Embryonic facial prominence (tissue), 1 donor: Measurements from ENCODE around the gene CDR2.
"Not testable (repeated sequence)": the region's sequence is repeated elsewhere in the genome, so short reads cannot be mapped to it uniquely, and the experiment has no call there.

Source experiments
- DNase-seq: peaks from one replicate; pipeline ENCODE4 v3.0.0-alpha.2; 2016; ENCODE audit errors: extremely low spot score

The CDR2 gene

GRCh38 chr16:22352723-22353122 lies 21.7 kb downstream of the CDR2 start:
- no peak for DNase-seq

DNA sequence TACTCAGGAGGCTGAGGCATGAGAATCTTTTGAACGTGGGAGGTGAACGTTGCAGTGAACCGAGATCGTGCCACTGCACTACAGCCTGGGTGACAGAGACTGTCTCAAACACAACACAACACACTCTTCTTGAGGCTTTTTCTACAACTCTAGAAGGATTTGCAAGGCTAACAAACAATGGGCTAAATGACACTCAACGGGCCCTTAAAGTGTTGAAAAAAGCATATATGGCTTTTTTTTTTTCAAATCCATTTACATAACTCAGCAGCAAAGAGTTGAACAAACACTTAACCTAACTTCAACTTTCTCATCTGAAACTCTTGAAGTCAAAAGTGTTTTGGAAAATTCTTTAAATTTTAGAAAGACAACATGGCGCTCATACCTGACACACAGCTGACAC lies 22.3 kb downstream of the CDR2 start:
- DNase-seq = no peak

GRCh38 chr16:22351017-22351416 lies 23.4 kb downstream of the CDR2 start:
- not testable (repeated sequence) for DNase-seq

DNA sequence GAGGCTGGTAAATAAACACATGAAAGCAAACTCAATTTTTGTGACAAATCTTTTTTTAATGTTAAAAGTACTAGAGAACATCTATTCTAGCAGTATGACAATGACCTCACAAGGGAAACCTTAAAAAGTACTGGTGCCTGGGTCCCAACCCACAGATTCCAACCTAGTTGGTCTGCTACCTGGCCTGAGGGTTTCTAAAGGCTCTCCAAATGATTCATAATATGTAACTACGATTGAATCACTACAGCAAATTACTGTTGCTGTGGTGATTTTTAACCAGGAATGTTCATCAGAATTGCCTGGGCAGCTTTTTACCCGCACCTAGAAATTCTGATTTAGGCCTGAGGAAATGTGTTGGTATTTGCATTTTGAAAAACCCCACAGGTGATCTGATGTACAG lies 26.1 kb downstream of the CDR2 start:
- DNase-seq = no peak

- no peak for DNase-seq
Observed at GRCh38 chr16:22347100-22347820, 27.2 kb downstream of the CDR2 start.

DNA sequence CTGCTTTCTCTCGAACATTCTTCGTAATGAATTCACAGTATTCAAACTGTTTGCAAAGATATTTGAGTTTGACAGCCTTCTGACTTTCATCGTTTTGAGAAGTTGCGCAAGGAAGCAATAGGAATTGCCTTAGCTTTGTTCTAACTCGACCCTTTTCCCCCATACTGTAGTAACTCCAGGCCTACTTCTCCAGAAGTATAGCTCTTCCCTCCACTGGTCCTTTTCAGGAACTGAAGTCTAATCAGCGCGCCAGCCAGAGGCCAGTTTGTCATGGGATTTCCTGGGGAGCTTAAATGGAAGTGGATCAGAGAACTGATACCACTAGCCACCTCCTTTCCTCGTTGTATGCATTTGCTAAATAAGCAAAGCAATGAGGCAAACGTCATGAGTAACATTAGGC lies 27.9 kb downstream of the CDR2 start:
- no peak for DNase-seq

- DNase-seq = no peak
Observed at GRCh38 chr16:22342082-22342481, 32.3 kb downstream of the CDR2 start.

GRCh38 chr16:22340945-22341344 lies 33.5 kb downstream of the CDR2 start:
- no peak for DNase-seq

DNA sequence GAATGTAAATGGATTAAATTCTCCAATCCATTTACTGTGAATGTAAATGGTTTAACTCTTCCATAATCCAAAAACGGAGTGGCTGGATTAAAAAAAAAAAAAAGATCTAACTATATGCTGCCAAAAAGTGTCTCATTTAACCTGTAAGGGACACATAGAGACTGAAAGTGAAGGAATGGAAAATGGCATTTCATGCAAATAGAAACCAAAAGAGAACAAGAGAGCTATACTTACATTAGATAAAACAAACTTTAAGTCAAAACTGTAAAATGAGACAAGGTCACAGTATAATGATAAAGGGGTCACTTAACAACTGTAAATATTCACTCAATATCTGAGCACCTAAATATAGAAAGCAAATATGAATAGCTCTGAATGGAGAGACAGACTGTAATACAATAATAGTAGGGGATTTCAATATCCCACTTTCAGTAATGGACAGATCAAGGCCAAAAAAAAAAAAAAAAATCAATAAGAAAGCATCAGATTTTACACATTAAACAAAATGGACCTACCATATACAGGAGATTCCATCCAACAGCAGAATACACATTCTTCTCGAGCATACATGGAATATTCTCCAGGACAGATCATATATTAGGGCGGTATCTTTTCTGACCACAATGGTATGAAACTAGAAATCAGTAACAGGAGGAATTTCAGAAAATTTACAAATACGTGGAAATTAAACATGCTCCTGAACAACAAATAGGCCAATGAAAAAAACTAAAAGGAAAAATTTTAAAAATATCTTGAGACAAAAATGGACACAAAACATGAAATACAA lies 36.4 kb downstream of the CDR2 start:
- no peak for DNase-seq

DNA sequence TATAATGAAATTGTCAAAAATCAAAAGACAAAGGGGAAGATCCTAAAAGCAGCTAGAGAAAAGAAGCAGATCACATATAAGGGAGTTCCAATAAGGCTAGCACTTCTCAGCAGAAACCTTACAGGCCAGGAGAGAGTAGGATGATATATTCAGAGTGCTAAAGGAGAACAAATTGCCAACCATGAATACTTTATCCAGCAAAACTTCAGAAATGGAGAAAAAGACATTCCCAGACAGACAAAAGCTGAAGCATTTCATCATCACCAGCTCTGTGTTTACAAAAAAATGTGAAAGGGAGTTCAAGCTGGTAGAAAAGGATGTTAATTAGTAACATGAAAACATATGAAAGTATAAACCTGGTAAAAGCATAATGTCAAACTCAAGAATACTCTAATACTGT lies 37.4 kb downstream of the CDR2 start:
- DNase-seq = no peak

GRCh38 chr16:22336581-22336980 lies 37.8 kb downstream of the CDR2 start:
- DNase-seq = no peak

DNA sequence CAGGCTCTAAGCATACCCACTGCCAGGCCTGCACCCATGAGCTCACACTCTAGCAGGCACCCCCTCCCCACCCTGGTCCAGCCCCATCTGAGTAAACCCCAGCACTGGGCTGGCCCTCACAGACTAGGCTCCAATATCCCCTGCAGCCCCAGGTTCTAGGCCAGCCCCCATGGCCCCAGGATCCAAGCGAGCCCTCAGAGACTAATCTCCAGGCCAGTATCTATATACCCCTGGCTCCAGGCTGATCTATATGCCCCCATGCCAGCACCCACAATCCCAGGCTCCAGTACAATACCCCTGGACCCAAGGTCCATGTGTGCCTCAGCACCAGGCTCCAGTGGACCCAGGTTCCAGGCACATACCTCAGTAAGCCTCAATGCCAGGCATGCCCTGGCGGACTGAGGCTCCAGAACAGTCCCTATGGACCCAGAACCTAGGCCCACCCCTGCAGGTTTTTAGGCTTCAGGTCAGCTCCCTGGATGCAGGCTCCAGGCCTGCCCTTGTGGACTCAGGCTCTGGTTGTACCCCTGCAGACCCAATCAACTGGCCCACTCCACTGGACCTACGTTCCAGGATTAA lies 38.7 kb downstream of the CDR2 start:
- no peak for DNase-seq

DNA sequence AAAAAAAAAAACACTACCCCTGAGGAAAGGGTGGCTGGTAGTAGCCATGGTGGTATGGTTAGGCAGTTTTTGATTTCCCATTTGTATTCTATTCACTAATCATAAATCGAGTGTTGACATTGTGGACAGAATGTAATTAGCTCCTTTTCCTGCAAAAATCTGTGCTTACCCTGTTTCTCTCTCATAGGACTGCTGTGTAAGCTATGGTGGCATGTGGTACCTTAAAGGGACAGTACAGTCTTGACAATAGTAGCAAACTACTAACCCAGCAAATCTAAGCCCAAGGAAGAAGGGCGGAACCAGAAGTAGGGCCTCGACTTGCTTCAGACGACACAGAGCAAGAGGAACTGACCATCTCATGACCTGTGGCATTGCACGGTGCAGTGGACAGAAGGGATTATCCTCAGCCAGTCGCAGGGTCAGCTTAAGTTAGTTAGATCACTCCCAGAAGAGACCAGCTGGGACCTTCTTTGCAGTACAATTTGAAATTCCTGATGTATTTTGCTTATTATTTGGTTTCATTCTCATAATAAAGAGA lies 40.9 kb downstream of the CDR2 start:
- DNase-seq = no peak

DNA sequence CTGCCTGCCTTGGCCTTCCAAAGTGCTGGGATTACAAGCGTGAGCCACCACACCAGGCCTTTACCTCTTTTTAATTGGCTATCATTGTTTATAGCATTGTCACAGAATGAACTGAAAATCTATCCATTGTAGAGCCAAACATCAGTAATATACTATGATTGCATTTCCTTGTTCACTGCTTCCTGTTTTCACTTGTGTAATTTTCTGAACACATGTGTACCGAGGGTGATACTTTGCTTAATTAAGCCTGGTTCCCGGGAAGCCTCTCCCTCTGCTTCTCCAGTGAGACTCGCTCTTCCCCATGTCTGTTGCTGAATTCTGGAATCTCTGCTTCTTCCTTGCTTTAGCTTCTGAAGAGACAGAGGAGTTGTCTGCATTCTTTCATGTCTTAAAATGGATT lies 44.1 kb downstream of the CDR2 start:
- no peak for DNase-seq

DNA sequence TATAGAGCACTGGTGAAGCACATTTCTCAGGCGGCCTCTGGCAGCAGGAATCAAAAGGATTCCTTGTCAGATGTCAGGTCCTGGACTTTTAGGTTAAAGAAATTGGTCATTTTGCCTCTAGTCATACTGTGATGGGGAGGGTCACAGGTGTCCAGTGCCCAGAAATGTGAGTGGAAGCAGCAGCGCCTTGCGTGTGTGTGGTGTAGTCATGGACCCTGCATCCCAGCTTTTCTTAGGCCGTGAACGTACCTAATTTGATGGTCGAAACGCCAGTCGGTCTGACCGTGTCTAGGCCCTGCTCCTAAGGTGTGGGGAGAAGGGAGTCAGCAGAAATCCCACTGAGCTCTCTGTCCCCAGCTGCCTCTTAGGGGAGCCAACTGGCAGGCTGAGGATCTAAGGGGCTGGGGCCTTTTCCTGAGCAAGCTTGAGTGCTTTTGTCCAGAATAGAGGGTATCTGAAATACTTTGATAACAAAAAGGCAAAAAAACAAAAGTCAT lies 45.2 kb downstream of the CDR2 start:
- no peak for DNase-seq

DNA sequence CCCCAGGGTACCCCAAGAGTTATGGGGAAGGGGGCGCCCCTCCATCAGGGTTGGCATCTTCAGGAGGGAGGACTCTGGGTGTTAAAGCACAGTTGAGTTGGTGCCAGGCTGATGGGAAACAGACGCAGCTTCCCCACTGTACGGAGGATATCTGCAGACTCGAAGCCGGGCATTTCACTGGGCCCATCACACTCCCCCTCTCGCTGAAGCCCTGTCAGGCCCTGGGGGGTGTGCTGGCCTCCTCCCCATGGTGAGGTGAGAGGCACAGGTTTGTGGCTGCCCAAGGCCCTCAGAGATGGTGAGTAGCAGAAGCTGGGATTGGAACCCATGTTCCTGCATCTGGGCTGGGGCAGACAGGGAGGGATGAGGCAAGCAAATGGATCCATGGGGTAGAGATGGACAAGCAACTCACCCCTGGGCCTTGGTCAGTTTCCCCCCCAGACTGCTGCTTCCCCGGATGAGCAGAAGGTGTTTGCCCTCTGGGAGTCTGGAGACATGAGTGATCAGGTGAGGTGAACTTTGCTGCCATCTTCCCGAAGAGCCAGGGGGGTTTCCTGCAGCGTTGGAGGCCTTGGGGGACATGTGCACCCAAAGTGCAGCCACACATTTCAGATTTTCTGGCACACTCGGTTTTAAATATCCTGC lies 46.2 kb downstream of the CDR2 start:
- no peak for DNase-seq

GRCh38 chr16:22327446-22327775 lies 47.0 kb downstream of the CDR2 start:
- no peak for DNase-seq

DNA sequence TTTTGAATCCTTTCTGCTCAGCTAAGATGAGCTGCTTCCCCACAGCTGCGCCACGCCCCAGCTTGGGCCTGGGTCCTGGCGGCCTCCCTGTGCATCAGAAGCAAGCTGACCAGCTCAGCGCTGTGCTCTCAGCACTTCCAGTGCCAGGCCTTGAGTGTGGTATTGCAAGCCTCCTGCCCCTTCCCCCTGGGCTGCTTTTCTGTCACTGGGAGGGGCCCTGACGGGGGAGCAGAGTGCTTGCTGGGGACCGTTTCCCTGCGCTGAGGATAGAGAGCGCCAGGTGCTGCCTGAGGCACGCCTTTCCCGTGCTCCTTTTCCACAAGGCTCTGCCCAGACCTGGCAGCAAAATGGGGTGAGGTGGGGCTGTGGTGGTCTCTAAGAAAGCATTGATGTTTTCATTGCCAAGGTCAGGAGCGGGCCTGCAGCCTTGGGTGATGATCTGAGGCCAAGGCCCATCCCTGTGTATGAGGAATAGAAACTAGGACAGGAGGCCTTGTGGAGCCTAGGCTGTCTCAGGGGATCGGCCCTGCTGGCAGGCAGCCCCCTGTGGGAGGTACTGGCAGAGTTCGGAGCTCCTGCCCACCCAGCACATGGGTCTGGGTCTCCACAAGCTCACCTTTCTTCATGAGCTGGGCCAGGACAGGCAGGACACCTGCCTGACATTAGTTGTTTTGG lies 47.5 kb downstream of the CDR2 start:
- DNase-seq = no peak

DNA sequence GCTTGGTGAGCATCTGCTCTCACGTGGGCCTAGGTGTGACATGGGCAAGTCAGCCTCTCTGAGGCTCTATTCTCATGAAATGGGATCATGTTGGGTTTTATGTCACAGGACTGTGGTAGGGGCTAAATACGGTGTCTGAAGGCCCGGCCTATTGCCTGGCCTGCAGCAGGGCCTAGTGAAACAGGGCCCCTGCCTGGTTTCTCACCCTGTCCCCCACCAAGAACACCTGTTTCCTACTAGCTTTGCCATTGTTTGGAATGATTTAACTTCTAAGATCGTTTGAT lies 48.1 kb downstream of the CDR2 start:
- DNase-seq = no peak

DNA sequence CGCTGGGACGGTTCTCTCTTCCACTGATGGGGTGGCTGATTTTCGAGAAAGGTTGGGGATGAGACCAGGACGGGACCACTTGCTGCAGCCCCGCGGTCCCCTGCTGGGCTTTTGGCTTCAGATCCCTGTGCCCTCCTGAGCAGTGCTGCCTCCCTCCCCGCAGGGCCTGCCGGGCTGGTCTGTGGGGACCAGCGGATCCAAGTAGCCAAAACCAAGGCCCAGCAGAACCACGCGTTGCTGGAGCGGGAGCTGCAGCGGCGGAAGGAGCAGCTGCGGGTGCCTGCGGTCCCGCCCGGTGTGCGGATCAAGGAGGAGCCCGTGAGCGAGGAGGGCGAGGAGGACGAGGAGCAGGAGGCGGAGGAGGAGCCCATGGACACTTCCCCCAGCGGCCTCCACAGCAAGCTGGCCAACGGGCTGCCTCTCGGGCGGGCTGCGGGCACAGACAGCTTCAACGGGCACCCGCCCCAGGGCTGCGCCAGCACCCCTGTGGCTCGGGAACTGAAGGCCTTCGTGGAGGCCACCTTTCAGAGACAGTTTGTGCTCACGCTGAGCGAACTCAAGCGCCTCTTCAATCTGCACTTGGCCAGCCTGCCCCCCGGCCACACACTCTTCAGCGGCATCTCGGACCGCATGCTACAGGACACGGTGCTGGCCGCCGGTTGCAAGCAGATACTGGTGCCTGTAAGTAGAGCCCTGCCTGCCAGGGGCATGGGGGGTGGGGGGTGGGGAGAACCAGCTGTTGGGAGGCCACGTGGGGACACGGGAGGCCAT lies 48.6 kb downstream of the CDR2 start:
- no peak for DNase-seq
